ENCODE data around the gene KCND1.

KCND1 gene

DNA sequence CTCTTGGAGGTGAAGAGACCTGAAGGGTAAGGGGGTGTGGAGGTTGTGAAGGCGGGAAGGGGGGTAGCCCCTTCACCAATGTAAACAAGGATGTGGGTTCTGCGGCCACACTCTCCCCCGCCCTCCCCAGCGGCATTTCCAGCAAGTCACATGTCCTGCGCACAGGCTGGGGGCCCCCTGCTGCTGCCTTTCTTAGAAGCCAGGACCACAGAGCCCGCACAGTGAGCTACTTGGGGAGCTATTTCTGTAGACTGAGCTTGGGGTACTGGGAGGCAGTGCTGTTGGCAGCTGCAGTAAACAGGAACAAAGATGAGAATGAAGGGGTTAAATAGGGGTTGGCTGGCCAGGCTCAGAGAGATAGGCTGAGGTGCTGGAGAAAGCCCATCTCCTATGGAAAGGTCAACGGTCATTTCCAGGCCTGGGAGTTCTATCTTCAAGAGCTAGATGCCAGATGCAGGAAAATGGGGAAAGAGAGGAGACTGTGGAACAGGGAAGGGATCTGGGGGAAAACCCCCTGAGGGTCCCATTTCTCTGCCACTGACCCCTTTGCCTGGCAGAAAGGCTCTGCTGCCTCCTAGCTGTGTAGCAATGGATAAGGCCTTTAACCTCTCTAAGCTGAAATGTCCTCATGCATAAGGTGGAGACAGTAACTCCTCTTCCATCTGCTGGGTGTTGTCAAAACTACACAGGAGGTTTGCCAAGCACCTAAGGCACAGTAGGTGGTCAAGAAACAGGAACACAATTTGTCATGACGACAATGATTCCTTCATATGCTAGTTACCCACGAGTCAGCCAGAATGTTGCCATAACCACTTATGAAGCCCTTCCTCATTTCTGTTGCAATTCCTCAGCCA is 34.4 kb downstream of the KCND1 start:
- no peak for DNase-seq (ENCODE audit: low read depth)

DNA sequence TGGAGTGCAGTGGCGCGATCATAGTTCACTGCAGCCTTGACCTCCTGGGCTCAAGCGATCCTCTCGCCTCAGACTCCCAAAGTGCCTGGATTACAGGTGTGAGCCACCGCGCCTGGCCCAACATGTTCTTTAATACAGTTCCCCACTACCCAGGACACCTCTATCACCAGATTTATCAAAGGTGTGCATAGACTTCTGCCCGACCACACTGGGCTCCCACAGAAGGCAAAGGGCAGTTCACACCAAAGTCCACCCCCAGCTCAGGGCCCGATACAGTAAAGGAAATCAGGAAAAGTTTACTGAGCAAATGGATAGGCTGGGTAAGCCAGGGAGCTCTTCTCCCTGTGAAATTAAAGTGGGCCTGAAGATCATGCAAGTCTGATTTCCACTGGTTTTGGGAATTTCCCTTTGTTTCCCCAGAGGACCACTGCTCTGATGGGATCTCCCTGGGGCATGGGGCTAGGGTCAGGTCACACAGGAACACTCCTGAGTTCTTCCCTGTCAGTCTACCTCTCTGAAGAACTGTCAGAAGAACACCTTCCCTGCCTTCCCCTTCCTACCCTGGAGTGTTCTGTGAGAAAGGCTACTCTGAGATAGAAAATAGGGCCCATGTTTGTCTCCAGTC is 35.1 kb downstream of the KCND1 start:
- no peak for DNase-seq (ENCODE audit: low read depth)

DNA sequence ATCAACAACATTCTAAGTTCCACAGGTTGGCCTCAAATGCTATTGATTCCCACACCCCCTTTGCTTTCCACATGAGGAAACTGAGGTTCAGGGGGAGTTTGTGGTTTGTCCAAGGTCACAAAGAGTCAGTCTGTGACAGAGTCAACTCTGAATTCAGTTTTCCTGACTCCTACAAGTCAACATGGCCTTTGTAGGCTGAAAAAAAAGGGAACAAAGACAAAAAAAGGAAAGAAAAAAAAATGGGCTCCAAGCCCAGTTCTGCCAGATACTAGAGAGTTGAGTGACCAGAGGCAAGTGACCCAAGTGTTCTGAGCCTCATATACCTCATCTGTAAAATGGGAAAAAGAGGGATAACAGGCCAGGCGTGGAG is 36.4 kb downstream of the KCND1 start:
- no peak for DNase-seq (ENCODE audit: low read depth)

DNA sequence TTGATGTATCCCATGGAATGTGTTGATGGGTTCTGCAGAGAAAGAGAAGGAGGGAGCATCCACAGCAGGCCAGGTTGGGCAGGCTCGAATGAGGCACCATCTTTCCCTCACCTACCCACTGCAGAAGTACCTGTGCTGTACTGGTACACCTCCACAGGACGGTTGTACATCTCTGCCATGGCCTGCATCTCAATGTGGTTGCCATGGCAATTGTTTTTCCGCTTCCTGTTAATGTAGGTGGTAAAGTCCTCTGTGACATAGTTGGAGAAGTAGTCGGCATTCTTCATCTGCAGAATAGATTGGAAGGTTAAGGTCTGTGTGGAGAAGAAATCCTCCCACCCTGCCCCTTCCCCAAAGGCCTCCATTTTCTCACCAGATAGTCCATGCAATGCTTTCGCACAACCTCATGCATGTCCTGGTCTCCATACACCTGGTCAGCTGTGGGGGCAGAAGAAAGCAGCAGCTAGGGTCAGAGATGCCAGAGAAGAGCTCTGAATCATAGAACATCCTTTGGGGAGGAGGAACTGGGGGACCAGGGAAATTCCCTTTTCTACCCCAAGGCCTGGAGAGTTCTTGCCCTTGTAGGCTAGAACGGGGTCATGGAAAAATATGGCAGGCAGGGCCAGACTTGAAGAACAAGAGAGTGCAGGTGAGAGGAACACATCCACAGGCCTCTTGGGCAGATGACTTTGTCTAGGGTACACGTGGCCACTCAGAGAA is 36.9 kb downstream of the KCND1 start:
- no peak for DNase-seq (ENCODE audit: low read depth)

- no peak for DNase-seq (ENCODE audit: low read depth)
Measured at GRCh38 chrX:48933757-48934156, 37.9 kb downstream of the KCND1 start.

GRCh38 chrX:48927736-48928382 is 43.8 kb downstream of the KCND1 start:
- no peak for DNase-seq (ENCODE audit: low read depth)

GRCh38 chrX:48927123-48927522 is 44.5 kb downstream of the KCND1 start:
- DNase-seq (ENCODE audit: low read depth), result no peak

- no peak for DNase-seq (ENCODE audit: low read depth)
Measured at GRCh38 chrX:48924270-48924669, 47.4 kb downstream of the KCND1 start.

- DNase-seq (ENCODE audit: low read depth), result no peak
Measured at GRCh38 chrX:48923771-48924170, 47.9 kb downstream of the KCND1 start.

DNA sequence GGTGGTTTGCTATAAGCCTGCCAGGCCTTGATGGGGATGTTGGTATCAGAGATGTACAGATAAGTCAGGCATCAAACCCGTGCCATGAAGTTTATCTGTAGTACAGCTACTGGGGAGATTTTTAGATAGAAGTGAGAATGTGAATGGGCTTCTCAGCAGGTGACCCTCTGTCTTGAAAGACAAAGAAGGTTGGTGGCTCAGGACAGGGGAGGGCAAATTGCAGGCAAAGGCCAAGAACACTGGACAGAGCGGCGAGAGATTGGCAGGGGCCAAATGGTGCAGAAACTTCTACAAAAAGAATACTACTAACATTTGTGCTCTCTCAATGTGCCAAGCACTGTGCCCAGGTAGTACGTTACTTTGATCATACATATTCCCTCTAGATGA is 50.9 kb downstream of the KCND1 start:
- DNase-seq (ENCODE audit: low read depth), result no peak

GRCh38 chrX:48919947-48920717 is 51.5 kb downstream of the KCND1 start:
- no peak for DNase-seq (ENCODE audit: low read depth)

DNA sequence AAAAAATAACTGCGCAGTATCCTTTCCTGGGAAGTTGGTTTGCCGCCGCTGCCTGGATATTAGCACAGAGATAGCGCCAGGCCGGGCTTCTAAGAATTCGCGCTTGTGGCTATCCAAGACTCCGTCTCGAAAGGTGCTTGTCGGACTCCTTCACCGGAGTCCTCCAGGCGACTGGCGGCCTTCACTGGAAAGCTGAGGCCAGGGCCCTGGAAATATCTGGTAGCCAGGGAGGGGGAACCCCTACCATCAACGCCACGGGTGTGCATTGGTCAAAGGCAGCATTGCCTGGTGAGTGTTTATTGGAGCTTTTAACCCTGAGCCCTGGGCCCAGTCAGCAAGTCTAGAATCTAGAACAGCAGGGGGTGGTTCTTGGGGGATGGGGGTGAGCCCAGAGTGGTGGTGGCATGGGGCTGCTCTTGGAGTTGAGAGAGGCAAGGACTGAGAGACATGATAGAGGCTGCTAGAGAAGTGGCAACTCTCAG is 52.2 kb downstream of the KCND1 start:
- no peak for DNase-seq (ENCODE audit: low read depth)

GRCh38 chrX:48918643-48919340 is 52.9 kb downstream of the KCND1 start, which contains the start of gene PIM2:
TSS of gene PIM2 (minus strand) at chrX:48919024. CDS start at chrX:48918834, 190 bp downstream.
- peak; percentile 40 for DNase-seq (ENCODE audit: low read depth)

DNA sequence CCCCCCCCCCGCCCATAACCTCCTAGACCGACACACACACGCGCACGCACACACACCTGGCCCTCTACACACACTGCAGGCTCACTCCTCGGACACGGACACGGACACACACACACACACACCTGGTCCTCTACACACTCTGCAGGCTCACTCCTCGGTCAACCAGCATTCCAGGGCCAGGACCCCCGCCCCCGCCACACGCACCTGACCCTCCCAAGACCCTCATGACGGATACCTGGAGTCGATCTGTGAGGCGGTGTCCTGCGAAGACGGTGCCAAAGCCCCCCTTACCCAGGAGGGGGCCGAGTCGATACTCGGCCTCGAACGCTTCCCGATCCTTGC is 53.4 kb downstream of the KCND1 start:
- no peak for DNase-seq (ENCODE audit: low read depth)

DNA sequence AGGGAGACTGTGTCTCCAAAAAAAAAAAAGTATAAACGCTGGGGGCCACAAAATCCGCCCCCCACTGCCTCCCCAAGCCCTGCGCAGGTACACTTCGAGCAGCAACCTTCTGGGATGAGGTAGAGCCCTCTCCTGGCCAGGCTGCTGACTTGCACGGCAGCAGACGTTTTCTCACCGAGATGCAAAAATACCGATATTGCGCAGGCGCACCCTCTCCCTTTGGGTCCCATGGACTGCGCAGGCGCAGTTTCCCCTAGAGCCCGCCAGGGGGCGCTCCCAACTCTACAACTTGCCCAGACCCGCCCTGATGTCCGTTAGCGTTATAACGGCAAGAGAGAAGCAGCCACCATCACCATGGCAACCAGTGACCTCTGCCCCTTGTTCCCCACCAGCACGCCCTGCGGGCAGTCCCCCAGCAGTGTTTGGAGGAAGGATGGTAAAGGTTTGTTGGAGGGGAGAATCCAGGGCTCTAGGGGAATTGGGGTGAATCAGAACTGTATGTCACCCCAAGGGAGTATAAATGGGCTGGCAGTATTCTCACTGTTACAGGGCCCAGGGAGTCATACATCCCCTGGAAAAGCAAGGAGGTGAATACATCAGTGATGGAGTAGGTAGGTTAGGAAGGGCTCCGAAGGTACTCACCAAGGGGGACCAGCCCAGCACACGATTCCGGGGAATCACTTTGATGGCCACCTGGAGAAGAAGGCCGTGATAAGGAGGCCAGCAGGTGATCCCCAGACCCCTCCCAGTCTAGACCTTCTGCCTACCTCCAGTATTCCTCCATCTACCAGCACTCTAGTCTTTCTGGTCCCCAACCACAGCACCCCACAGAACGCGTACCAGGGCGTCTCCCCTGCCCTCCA is 54.3 kb downstream of the KCND1 start:
- DNase-seq (ENCODE audit: low read depth), result peak; percentile 83

DNA sequence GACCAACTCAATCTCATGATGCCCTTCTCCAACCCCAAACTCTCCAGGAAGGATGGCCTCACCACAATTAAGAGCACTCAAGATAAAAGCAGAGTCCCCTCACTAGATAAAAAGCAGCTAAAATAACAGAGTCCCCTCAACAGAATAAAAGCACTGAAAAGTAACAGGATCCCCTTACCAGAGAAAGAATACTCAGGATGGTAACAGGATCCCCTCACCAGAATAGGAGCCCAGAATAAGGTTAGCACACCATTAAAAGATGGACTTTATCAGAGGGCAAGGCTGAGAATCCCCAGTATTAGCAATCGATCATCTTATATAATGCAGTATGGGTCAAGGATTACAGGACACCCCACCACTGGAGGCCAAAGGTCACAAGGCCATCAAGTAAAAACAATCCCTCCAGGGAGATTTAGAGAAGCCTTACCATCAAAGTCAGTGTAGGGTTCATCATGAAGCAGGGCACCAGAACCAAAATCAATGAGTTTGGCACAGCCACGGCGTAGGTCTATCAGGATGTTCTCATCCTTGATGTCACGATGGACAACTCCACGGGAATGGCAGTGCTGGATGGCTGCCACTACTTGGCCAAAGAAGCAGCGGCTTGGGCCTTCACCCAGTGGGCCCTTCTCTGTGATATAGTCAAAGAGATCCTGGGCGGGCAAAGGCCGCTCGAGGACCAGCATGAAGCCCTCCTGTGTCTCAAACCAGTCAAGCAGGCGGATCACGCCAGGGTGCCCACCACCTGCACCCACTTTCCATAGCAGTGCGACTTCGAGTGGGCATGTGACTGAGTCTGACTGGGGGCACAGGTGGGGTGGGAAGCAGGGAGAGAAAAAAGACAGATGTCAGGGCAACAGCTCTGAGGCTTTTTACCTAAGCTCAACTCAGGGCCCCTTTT is 56.8 kb downstream of the KCND1 start:
- DNase-seq (ENCODE audit: low read depth), result no peak

DNA sequence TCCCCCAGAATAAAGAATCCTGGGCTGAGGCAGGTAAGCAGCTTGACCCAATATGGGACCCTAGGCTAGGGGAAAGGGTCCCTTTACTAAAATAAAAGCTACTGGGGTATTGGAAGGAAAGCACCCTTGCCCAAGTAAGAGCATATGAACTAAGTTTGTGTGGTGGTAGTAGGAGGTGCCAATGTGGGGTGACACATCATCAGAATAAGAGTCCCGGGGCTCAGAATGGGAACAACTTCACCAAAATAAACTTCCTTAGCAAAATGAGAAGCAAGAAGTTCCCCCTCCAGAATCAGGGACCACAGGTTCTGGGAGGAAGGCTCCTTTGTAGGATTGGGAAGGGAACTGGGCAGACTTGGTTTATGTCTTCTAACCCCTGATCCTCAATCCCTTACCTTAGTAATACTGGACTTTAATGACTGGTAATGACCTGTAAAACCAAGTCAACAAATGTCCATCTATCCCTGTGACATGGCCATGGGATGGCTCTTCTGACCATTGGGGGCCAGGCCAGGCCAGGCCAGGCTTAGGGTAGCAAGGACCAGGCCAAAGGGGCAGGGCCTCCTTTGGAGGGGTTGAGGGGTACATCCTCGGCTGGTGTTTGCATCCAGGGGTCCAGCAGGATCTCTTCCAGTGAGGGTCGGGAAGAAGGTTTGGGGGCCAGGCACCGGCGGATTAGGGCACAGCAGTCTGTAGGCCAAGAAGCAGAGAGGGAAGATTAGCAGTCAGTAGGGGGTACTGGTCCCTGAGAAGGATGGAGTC is 57.9 kb downstream of the KCND1 start:
- DNase-seq (ENCODE audit: low read depth), result no peak
